ES-I3 (cell line): ENCODE data around the gene ZNF275.

Experiments
- H3K36me3 ChIP-seq: 2 replicates; pipeline ENCODE4 v1.6.1; 2013; ENCODE audit warnings: mild to moderate bottlenecking, low read length, control low read depth, moderate library complexity; ENCODE audit not compliant: insufficient read depth
- H3K4me1 ChIP-seq: 2 replicates; pipeline ENCODE4 v1.6.1; 2013; ENCODE audit warnings: mild to moderate bottlenecking, control low read depth, low read length; ENCODE audit not compliant: insufficient read depth
- H3K9ac ChIP-seq: 2 replicates; pipeline ENCODE4 v1.6.1; 2013; ENCODE audit warnings: low read depth, mild to moderate bottlenecking, low read length, moderate library complexity
- H3K9me3 ChIP-seq: 2 replicates; pipeline ENCODE4 v1.6.1; 2013; ENCODE audit warnings: mild to moderate bottlenecking, low read length, moderate library complexity; ENCODE audit not compliant: control insufficient read depth, insufficient read depth

The ZNF275 gene

DNA sequence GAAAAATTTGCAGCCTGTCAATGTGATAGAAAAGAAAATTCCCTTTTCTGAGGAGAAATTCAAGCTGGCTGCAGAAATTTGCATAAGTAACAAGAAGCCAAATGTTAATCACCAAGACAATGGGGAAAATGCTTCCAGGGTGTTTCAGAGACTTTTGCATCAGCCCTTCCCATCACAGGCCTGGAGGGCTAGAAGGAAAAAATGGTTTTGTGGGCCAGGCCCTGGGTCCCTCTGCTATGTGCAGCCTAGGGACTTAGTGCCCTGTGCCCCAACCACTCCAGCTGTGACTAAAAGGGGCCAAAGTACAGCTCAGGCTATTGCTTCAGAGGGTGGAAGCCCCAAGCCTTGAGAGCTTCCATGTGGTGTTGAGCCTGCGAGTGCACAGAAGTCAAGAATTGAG is 23.9 kb downstream of the ZNF275 start:
- Histone ChIP-seq H3K9ac (no peak overlapping the region), H3K36me3 (no peaks in the 10 kb centered on the region), H3K9me3 (peaks cover 3% of the 10 kb centered on the region; the same call in 1 of the 2 replicates)

GRCh38 chrX:153361781-153362397 is 27.9 kb downstream of the ZNF275 start:
- Histone ChIP-seq H3K4me1 (no peaks in the 10 kb centered on the region), H3K36me3 (no peaks in the 10 kb centered on the region), H3K9ac (no peak overlapping the region), H3K9me3 (peaks cover 3% of the 10 kb centered on the region; the same call in 1 of the 2 replicates)

More for the DNA sequence above, 23.9 kb downstream of the ZNF275 start:
- H3K4me1 ChIP-seq: no peaks in the 10 kb centered on the region

DNA sequence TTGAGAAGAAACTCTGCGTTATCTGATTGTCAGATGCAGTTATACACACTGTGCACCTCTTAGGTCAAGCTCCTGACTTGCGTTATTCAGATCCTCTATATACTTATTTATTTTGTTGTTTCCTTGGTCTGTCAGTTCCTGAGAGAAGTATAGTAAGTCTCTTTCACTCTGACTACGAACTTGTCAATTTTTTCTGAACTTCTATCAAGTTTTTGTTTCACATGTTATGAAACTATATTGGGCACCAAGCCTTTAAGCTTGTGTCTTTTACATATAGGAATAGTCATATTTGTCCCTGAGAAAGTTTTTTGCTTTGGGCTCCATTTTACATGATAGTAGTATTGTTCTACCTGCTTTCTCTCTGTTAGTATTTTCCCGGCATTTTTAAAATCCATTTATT is 31.7 kb downstream of the ZNF275 start:
- Histone ChIP-seq H3K9ac (no peak overlapping the region), H3K36me3 (no peaks in the 10 kb centered on the region), H3K9me3 (no peaks in the 10 kb centered on the region; the same call in 1 of the 2 replicates), H3K4me1 (no peaks in the 10 kb centered on the region)

DNA sequence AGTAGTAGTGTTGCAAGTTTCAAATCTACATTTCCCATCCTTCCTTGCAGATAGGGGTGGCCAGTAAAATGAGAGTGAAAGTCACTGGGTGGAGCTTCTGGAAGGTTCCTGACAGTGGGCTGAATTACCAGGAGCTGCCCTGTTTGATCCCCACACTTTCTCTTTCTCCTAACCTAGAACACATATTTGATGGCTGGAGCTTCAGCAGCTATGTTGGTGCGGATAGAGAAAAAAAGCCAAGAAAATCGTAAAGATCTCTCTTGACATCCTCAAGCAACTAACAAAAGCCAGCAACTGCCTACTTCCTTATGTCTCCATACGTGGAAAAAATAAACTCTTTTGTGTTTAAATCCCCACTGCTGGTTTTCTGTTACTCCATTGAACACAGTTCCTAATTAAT is 32.2 kb downstream of the ZNF275 start:
- Histone ChIP-seq H3K36me3 (no peaks in the 10 kb centered on the region), H3K9ac (no peak overlapping the region), H3K9me3 (no peaks in the 10 kb centered on the region; the same call in 1 of the 2 replicates), H3K4me1 (no peaks in the 10 kb centered on the region)

DNA sequence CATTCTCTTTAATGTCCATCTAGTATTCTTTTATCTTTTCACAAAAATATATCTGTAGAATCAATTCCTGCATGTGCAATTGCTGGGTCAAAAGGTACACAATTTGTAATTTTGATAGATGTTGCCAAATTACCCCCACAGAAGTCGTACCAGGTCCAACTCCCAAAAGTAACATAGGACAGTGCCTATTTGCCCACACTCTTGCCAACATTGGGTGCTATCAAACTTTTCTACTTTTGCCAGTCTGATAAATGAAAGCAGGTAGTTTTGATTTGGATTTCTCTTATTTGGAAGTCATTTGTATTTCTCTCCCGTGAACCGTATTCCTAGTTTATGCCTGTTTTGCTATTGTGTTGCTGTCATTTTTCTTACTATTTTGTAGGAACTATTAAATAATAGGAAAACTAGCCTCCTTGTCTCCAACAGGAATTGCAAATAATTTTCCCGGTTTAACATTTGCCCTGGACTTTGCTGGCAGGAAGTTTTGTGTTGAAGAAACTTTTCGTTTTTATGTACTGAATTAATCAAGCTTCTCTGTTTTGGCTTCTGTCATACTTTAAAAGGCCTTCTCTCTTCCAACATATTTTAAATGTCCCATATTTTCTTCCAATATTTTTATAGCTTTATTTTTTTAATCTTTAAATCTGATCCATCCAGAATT is 33.1 kb downstream of the ZNF275 start:
- no peaks in the 10 kb centered on the region for H3K4me1 ChIP-seq
- H3K36me3 ChIP-seq: no peaks in the 10 kb centered on the region
- H3K9me3 ChIP-seq: no peaks in the 10 kb centered on the region; the same call in 1 of the 2 replicates
- no peak overlapping the region for H3K9ac ChIP-seq

- Histone ChIP-seq H3K36me3 (no peaks in the 10 kb centered on the region), H3K9me3 (no peaks in the 10 kb centered on the region; the same call in 1 of the 2 replicates), H3K4me1 (no peaks in the 10 kb centered on the region), H3K9ac (no peak overlapping the region)
Measured at GRCh38 chrX:153370293-153371055, 36.5 kb downstream of the ZNF275 start.

DNA sequence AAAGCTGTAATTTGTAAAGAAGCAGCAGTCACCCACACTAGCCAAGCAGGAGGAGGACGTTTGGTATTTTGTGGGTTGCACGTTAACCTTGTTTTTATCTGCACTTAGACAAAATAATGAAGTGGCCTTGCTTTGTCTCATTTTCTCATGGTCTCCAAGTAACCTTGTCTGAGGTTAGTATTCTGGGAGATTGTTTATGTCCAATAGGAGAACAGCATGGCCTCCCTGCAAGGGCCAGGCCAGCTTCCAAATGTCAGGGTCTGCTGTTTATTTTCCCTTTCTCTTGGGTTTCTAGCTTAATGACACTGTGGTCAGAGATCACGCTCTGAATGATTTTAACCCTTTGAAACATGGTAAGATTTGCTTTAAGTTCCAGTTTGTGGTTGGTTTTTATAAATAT is 37.3 kb downstream of the ZNF275 start:
- Histone ChIP-seq H3K36me3 (no peaks in the 10 kb centered on the region), H3K9me3 (no peaks in the 10 kb centered on the region; the same call in 1 of the 2 replicates), H3K9ac (no peak overlapping the region), H3K4me1 (no peaks in the 10 kb centered on the region)

GRCh38 chrX:153372949-153373348 is 39.0 kb downstream of the ZNF275 start:
- H3K9me3 ChIP-seq: no peaks in the 10 kb centered on the region; the same call in 1 of the 2 replicates
- H3K4me1 ChIP-seq: no peaks in the 10 kb centered on the region
- no peak overlapping the region for H3K9ac ChIP-seq
- no peaks in the 10 kb centered on the region for H3K36me3 ChIP-seq

DNA sequence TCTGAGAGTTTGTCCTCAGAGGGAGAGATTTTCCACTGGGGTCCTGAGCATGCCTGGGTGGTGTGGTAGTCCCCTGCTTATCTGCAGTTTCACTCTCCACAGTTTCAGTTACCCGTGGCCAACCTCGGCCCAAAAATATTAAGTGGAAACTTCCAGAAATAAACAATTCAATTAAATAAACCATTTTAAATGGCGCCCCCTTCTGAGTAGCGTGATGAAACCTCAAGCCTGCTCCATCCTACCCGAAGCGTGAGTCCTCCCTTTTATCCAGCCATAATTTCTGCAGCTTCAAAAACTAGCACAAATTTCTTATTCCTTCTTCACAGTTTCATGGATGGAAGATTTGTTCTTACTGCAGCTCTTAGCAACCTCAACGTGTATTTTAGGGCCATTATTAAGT is 40.5 kb downstream of the ZNF275 start:
- no peaks in the 10 kb centered on the region for H3K4me1 ChIP-seq
- H3K9ac ChIP-seq: no peak overlapping the region
- no peaks in the 10 kb centered on the region; the same call in 1 of the 2 replicates for H3K9me3 ChIP-seq
- no peaks in the 10 kb centered on the region for H3K36me3 ChIP-seq

GRCh38 chrX:153375571-153375970 is 41.6 kb downstream of the ZNF275 start:
- no peaks in the 10 kb centered on the region for H3K9me3 ChIP-seq
- no peaks in the 10 kb centered on the region for H3K4me1 ChIP-seq
- H3K9ac ChIP-seq: no peak overlapping the region
- H3K36me3 ChIP-seq: no peaks in the 10 kb centered on the region

DNA sequence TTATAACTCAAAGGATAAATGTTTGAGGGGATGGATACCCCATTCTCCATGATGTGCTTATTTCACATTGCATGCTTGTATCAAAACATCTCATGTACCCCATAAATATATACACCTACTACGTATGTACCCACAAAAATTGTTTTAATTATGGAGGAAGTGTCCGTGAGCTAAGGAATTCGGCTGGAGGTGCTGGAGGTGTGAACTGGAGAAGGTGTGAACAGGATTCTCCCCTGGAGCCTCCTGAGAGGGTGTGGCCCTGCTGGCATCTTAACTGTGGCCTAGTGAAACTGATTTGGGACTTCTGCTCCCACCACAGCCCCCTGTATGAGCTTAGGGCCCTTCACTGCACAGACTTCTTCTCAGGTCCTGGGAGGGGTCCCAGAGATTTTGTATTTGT is 43.8 kb downstream of the ZNF275 start:
- H3K9ac ChIP-seq: no peak overlapping the region
- no peaks in the 10 kb centered on the region for H3K9me3 ChIP-seq
- no peaks in the 10 kb centered on the region for H3K36me3 ChIP-seq
- H3K4me1 ChIP-seq: no peaks in the 10 kb centered on the region

GRCh38 chrX:153378607-153379006 is 44.7 kb downstream of the ZNF275 start:
- H3K36me3 ChIP-seq: no peaks in the 10 kb centered on the region
- no peaks in the 10 kb centered on the region for H3K4me1 ChIP-seq
- H3K9ac ChIP-seq: no peak overlapping the region
- no peaks in the 10 kb centered on the region for H3K9me3 ChIP-seq

GRCh38 chrX:153379508-153379907 is 45.6 kb downstream of the ZNF275 start:
- no peaks in the 10 kb centered on the region for H3K9me3 ChIP-seq
- no peak overlapping the region for H3K9ac ChIP-seq
- H3K4me1 ChIP-seq: no peaks in the 10 kb centered on the region
- H3K36me3 ChIP-seq: no peaks in the 10 kb centered on the region

- Histone ChIP-seq H3K9me3 (no peaks in the 10 kb centered on the region), H3K36me3 (no peaks in the 10 kb centered on the region), H3K9ac (no peak overlapping the region), H3K4me1 (no peaks in the 10 kb centered on the region)
Measured at GRCh38 chrX:153379971-153380581, 46.1 kb downstream of the ZNF275 start.
